ENCODE measurements around the gene MAP4.
A peak's percentile ranks its signal among the peaks of the same experiment; 100 is the strongest.

Gene MAP4

GRCh38 chr3:47863391-47864128 is 152.7 kb downstream of the MAP4 start:
- DNase-seq (ENCODE audit: low spot score), result no peak

GRCh38 chr3:47859956-47860605 is 156.1 kb downstream of the MAP4 start:
- no peak for DNase-seq (ENCODE audit: low spot score)

GRCh38 chr3:47857151-47857550 is 159.1 kb downstream of the MAP4 start:
- no peak for DNase-seq (ENCODE audit: low spot score)

GRCh38 chr3:47856669-47857068 is 159.5 kb downstream of the MAP4 start:
- DNase-seq (ENCODE audit: low spot score), result peak; percentile 70

- DNase-seq (ENCODE audit: low spot score), result no peak
Observed at GRCh38 chr3:47855461-47856383, 160.5 kb downstream of the MAP4 start.

- no peak for DNase-seq (ENCODE audit: low spot score)
Observed at GRCh38 chr3:47854720-47855455, 161.3 kb downstream of the MAP4 start.

- no peak for DNase-seq (ENCODE audit: low spot score)
Observed at GRCh38 chr3:47854267-47854666, 161.9 kb downstream of the MAP4 start.

- peak; percentile 52 for DNase-seq (ENCODE audit: low spot score)
Observed at GRCh38 chr3:47852604-47853602, 163.3 kb downstream of the MAP4 start.

- no peak for DNase-seq (ENCODE audit: low spot score)
Observed at GRCh38 chr3:47851888-47852603, 164.2 kb downstream of the MAP4 start.

GRCh38 chr3:47850564-47851410 is 165.4 kb downstream of the MAP4 start:
- DNase-seq (ENCODE audit: low spot score), result no peak

GRCh38 chr3:47849699-47850563 is 166.3 kb downstream of the MAP4 start:
- DNase-seq (ENCODE audit: low spot score), result no peak

- no peak for DNase-seq (ENCODE audit: low spot score)
Observed at GRCh38 chr3:47849186-47849698, 167.0 kb downstream of the MAP4 start.

GRCh38 chr3:47848599-47849117 is 167.6 kb downstream of the MAP4 start:
- DNase-seq (ENCODE audit: low spot score), result no peak

GRCh38 chr3:47847801-47848518 is 168.3 kb downstream of the MAP4 start:
- no peak for DNase-seq (ENCODE audit: low spot score)

- DNase-seq (ENCODE audit: low spot score), result no peak
Observed at GRCh38 chr3:47847260-47847659, 169.0 kb downstream of the MAP4 start.

GRCh38 chr3:47846880-47847248 is 169.4 kb downstream of the MAP4 start:
- no peak for DNase-seq (ENCODE audit: low spot score)

All from Ammon's horn (tissue), 1 donor.